ENCODE results near the gene RAF1.
"Not testable (repeated sequence)": the region's sequence is repeated elsewhere in the genome, so short reads cannot be mapped to it uniquely, and the experiment has no call there.

The RAF1 gene

DNA sequence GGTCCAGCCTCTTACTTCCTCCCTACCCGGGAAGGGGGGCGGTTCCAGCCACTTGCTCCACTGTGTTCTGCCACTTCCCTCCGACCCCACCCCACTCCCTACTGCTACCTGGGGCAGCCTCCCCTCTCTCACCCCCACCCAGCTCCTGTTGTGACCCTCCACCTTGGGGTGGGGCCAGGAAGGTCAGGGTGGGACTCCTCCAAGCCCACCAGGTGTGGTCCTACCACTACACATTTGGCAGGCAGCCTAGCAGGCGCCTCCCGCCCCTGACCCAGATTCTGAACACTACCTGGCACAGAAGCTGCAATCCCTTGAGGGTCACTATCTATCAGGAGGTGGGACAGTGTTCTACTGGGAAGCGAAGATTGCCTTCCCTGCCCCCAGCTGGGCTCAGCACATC, 13.7 kb upstream of the RAF1 start:
- DNase-seq (ENCODE audit: low read depth in 2 of 2): no peak

DNA sequence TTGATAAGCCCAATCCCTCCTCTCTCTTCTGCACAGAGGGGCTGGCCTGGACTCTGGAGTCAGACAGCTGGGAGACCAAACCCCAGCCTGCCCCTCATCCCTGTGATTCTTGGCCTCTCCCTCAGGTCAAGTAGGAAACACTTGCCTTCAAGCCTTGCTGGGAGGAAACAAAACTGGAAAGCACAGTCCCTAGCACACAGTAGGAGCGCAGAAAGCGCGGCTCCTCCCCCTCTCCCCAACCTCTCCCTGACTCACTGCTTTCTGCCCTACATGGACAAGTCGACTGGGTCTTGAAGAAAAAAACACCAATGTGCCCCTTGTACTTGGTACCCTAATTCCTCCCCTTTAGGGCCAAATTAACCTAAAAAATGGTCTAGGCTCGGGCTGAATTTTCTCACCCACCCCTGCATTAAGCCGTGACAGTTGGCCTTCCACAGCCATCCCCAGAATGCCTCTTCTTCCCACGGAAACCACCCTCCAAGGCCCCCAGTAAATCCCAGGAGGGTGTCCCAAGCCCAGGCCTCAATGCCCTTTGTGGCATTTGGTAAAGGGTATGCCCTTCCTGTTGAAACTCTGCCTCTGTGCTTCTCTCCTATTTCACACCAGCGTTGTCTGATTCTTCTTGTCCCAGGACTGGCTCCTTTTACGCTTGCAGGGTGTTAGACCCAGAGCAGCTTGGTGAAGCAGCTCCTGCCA, 11.3 kb upstream of the RAF1 start:
- no peak for DNase-seq (ENCODE audit: low read depth in 2 of 2)

DNA sequence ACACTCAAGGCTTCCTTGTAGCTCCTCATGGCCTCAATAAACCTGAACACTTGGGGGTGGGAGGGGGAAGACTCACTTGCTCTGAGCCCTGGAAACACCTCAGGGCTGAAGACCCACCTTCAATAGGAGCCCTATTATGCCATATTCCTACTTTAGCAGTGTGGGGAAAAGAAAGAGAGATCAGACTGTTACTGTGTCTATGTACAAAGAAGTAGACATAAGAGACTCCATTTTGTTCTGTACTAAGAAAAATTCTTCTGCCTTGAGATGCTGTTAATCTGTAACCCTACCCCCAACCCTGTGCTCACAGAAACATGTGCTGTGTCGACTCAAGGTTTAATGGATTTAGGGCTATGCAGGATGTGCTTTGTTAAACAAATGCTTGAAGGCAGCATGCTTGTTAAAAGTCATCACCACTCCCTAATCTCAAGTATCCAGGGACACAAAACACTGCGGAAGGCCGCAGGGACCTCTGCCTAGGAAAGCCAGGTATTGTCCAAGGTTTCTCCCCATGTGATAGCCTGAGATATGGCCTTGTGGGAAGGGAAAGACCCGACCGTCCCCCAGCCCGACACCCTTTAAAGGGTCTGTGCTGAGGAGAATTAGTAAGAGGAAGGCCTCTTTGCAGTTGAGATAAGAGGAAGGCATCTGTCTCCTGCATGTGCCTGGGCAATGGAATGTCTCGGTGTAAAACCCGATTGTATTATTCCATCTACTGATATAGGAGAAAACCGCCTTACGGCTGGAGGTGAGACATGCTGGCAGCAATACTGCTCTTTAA, 10.2 kb upstream of the RAF1 start:
- DNase-seq (ENCODE audit: low read depth in 2 of 2): not testable (repeated sequence)

DNA sequence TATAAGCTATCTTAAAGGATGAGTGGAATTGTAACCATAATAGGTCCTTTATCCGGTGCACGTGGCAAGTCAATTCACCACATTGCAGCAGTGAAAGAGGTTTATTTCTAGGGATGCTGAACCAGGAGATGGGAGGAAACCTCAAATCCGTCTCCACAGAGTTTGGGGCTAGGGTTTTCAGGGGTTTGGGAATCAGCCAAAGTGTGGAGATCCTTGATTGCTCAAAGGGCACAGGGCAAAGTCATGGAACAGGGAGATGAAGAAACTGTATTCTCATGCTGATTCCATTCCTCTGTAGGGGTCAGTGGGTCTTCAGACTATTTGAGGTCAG, 7.2 kb upstream of the RAF1 start:
- DNase-seq (ENCODE audit: low read depth in 2 of 2): no peak

DNA sequence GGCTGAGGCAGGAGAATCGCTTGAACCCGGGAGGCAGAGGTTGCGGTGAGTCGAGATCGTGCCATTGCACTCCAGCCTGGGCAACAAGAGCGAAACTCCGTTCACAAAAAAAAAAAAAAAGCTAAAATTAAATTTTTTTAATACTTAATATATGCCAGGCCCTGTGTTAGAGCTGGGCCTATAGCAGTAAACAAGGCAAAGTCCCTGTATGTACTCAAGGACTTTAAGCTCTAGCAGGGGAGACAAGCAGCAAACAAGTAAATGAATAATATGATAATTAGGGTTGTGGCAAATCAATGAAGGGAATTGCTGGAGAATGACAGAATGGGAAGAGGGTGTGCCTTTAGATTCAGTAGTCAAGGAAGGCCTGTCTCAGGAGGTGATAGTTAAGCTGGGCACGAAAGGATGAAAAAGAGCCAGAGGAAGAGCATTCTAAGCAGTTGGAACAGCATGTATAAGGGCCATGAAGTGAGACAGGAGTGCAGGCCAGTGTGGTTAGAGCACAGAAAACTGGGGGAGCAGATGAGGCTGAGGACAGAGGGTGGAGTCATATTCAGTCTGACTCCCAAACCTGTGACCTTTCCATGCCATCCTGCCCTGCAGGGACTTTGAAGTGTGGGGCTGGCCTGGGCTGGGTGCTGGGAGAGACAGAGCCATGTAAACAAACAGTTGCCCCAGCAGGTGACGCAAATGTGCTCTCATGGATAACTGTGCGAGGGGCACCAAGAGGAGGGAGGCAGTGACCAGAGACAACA, 6.6 kb upstream of the RAF1 start:
- no peak for DNase-seq (ENCODE audit: low read depth in 2 of 2)

DNA sequence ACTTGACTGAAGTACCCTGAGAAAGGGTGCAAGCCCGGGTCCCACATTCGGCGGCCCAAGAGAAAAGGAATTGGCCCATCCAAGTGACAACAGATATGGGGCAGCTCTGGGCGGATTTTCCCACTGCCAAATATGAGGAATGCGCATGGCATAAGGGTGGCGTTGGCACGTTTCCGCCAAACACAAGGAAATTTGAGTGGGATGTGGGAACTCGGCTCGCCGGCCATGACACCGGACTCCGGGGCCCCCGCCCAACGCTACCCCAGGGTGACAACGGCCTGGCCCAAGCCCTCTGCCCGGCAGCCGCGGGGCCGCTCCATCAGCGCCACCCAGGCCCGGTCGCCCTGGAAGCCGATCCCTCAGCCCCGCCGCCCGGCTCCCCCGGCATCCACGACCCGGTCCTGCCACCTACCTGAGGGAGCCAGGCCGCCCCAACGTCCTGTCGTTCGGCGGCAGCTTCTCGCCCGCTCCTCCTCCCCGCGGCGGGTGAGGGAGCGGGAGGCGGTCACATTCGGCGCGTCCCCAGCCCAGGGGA, 449 bp downstream of the RAF1 start:
- peak in 1 of 2 donors; percentile 24 for DNase-seq (ENCODE audit: low read depth in 2 of 2)

DNA sequence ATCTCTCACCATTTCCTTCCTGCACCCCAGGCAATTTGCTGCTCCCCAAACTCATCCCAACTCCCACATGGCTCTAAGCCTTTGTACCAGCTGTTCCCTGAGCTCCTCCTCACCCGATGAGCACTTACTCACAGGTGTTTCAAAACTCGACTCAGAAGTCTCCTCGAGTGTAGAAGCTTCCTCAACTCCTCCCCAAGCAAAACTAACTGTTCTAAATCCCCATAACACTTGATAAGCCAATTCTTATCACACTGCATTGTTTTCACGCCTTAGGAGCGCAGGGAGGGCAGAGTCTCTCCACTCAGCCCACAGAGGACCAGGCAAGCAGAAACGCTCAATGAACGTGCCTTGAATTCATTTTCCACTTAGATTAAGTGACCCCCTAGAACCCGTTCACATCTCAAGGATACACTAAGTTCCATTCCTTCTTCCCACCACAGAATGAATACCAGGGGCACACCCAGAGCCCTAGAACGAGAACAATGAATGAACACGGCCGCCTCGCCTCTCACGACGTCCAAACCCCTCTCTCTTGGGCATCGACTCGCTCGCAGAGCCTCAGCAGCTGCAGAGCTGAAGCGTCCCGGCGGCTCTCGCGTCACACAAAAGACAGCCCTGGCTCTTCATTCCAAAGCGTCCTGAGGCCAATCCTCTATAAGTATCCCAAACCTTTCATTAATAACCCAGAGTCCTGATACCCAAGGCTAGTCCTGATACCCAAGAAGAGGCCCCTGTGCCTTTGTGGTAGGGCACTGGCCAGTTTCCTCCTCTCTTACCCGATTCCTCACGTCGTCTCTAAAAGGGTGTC, 1.1 kb downstream of the RAF1 start:
- DNase-seq (ENCODE audit: low read depth in 2 of 2): no peak

DNA sequence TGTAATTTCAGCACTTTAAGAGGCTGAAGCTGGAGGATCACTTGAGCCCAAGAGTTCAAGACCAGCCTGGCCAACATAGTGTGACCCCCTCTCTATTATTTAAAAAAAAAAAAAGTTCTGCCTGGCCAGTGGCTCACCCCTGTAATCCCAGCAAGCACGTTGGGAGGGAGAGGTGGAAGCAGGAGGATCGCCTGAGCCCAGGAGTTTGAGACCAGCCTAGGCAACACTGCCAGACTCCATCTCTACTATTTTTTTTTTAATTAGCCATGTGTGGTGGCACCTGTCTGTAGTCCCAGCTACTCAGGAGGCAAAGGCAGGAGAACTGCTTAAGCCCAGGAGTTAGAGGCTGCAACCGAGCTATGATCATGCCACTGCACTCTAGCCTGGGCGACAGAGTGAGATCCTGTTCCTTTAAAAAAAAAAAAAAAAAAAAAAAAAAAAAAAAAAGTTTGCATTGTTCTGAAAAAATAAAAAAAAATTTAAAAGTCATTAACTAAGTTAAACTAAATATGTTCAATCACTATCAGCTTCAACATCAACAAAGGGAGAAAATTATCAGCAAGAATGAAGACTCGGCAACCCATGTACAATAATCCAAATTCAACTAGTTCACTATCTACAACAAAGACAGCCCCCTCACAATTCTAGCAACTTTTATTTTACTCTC, 1.9 kb downstream of the RAF1 start:
- no peak for DNase-seq (ENCODE audit: low read depth in 2 of 2)

DNA sequence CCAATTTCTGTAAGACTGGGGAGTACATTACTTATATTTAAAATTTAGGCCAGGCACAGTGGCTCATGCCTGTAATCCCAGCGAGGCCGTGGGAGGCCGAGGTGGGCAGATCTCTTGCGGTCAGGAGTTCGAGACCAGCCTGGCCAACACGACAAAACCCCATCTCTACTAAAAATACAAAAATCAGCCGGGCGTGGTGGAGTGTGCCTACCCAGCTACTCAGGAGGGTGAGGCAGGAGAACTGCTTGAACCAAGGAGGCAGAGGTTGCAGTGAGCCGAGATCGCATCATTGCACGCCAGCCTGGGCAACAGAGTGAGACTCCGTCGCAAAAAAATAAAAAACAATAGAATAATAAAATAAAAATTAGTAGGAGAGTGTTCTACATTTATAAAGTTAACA, 2.5 kb downstream of the RAF1 start:
- DNase-seq (ENCODE audit: low read depth in 2 of 2): not testable (repeated sequence)

DNA sequence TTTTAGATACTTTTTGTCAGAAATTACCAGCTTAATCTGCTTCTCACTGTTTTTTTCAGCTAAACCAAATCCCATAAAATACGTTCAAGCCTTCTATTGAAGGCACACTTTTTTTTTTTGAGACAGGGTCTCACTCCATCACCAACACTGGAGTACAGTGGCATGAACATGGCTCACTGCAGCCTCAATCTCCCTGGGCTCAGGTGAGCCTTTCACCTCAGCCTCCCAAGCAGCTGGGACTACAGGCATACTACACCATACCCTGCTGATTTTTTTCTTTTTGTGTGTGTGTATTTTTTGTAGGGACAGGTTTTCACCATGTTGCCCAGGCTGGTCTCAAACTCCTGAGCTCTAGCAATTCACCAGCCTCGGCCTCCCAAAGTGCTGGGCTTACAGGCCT, 3.7 kb downstream of the RAF1 start:
- no peak for DNase-seq (ENCODE audit: low read depth in 2 of 2)

DNA sequence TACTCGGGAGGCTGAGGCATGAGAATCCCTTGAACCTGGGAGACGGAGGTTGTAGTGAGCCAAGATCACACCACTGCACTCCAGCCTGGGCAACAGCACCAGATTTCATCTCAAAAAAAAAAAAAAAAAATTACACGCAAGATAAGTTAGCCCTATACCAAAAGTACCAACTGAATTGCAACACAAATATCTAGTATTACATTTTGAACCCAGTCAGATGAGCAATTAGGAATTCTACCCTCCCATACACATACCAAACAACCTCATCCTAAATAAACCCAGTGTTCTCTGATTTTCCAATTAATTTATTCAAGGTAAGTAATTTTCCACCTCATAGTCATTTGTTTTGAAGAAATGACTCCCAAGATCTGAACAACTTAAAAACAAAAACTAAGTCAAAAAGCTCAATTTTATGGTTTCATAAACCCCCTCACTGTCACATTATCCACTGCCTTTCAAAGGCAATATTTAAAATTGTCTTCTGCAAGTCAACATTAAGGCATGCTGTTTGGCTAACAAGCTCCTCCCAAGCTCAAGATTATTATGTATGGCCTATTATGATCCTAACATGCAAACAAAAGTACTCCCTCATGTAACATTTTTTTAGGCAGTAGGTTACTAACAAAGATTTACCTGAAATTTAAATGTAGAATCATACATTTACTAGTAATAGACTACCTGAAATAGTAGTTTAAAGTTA, 4.5 kb downstream of the RAF1 start:
- no peak for DNase-seq (ENCODE audit: low read depth in 2 of 2)

DNA sequence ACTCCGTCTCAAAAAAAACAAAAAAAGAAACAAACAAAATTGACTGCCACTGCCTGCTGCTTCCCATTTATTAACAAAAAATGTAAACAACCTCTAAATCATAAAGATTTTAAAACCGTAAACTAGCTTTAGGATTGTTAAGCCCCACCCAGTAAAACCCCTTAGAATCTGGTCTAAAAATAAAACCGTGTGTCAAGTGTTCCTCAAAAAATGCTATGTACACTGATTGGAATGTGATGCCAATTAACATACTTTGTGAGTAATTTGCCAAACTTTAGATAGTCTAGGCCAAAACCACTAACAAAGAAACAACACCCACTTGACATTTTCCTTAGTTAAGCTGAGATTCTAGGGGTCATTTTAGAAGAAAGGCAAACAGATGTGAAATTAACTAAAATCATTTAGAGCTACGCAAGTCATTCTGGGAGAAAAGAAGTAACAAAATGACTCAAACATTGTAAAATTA, 5.3 kb downstream of the RAF1 start:
- no peak for DNase-seq (ENCODE audit: low read depth in 2 of 2)

DNA sequence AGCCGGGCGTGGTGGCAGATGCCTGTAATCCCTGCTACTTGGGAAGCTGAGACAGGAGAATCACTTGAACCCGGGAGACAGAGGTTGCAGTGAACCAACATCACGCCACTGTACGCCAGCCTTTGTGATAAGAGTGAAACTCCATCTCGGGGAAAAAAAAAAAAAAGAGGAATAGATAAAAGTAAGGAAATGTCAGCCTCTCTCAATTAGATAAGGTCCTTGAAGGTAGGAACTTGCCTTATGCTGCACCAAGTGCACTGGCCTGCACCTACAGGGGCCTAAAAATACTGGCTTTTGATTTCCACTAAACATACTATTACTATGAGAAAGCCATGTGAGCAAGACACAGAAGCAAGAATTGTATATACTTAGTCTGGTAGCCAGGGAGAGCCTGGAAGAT, 7.1 kb downstream of the RAF1 start:
- DNase-seq (ENCODE audit: low read depth in 2 of 2): no peak

DNA sequence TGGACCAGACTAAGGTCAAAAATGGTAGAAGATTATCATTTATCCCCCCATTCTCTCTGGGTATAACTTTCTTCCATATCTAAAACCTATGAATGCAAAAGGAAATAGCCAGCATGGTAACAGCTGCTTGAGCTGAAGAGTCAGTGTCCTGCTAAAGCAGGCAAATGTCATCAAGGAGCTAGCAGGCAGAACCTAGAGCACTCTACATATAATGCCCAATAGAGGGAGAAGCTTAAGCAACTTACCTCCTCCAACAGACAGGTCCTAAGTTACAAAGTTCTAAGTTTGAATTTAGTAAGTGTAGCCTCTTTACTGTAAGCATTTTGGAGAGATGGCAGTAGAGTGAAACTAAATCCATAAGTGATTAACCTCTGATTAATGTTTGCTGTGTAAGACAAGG, 7.7 kb downstream of the RAF1 start:
- no peak for DNase-seq (ENCODE audit: low read depth in 2 of 2)

DNA sequence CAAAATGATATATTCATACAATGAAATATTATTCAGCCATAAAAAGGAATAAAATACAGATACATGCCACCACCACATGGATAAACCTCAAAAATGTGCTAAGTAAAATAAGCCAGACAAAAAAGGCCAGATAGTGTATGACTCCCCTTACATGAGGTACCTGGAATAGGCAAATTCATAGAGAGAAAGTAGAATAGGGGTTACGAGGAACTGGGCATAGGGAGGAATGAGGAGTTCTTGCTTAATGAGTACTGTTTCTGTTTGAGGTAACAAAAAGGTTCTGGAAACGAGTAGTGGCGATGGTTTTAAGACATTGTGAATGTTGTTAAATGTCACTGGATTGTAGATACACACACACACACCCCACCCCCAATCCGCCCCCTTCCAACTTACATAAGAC, 8.2 kb downstream of the RAF1 start:
- no peak for DNase-seq (ENCODE audit: low read depth in 2 of 2)

DNA sequence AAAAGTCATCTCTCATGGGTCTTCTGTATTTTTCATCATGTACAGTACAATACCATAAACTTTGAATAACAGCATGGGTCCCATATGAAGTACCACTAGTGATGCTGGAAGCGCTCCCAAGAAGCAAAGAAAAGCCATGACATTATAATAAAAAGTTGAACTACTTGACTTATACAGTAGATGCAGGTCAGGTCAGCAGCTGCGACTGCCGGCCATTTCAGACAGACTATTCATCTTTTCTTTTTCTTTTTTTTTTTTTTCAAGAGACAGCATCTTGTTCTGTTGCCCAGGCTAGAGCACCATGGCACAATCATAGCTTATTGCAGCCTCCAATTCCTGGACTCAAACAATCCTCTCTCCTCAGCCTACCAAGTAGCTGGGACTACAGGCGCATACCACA, 10.2 kb downstream of the RAF1 start:
- DNase-seq (ENCODE audit: low read depth in 2 of 2): no peak

DNA sequence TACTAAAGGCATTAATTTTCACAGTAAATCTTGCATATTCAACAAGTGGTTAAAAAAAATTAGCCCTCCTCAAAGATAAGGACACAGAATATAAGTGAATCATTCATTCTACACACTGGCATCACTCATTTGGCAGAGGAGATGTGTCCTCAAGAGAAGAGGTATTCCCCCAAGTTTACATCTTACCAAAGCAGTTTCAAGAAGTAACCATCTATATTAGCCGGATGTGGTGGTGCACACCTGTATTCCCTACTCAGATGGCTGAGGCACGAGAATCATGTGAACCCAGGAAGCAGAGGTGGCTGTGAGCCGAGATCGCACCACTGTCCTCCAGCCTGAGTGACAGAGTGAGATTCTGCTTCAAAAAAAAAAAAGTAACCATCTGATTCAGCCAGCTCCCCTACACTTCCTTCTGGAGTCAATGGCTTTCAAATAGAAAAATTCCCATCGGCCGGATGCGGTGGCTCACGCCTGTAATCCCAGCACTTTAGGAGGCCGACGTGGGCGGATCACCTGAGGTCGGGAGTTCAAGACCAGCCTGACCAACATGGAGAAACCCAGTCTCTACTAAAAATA, 15.4 kb downstream of the RAF1 start:
- DNase-seq (ENCODE audit: low read depth in 2 of 2): no peak

DNA sequence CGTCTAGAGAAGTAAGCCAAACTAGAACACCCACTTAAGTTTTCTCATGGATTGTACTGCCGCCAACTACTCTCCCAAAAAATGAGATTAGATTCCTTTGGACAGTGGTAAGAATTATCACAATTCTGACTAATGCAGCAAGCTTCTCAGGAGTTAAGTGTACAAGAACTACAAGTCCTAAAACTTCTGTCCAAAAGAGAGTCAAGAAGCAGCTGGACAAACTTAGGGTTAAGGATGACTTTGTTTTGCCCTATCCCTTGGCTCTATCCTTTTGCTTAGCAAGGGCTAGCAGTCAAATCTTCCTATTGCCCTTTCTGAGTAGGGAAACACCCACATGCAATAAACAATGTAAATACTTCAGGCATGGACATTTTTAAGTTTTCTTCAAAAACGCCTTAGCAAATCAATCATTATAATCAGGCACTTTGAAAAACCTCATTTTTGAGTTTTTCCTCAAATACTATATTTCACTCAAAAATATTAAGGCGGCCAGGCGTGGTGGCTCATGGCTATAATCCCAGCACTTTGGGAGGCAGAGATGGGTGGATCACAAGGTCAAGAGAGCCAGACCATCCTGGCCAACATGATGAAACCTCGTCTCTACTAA, 19.5 kb downstream of the RAF1 start:
- DNase-seq (ENCODE audit: low read depth in 2 of 2): no peak

DNA sequence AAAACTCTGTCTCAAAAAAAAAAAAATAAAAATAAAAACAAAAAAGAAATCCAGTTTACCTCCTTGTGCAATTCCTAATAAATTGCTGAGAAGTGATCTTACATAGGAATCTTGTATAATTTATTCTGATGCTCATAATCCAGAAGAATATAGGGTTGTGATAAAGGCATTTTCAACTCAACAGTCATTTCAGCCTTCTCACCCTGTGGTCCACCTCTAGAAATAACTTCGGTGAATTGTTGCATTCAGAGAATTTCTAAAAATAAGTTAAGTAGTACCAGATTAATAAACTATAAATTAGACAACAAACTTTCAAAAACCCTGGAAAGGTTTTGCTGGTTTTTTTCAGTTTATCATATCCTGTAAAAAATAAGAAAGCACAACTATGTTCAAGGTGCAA, 20.2 kb downstream of the RAF1 start:
- DNase-seq (ENCODE audit: low read depth in 2 of 2): no peak

DNA sequence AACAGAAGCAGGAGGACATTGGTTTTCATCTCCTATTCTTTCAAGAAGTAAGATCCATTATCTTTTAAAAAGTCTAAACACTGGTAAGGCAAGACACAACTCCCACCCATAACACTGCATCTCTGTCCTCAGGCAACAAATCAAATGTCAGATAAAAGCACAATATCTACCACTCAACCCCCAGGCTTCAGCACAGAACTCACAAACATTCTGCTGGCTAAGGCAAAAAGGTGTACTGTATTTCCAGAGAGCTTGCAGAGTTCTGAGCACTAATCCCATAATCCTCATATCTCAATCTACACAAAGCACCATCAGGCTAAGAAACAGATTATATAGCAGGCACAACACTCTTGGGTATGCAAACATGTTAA, 20.9 kb downstream of the RAF1 start:
- DNase-seq (ENCODE audit: low read depth in 2 of 2): no peak
